NCI-H2081 (cell line): Measurements from ENCODE around the gene ADAMTS17.
A peak's percentile ranks its signal among the peaks of the same experiment; 100 is the strongest.

ENCODE experiments used
- DNase-seq, 2 experiments: peaks; one replicate each; lab custom pipeline; 2025; lab: John Stamatoyannopoulos, UW

The ADAMTS17 gene

GRCh38 chr15:99969261-99969920, 372.4 kb downstream of the ADAMTS17 start:
- DNase-seq = no peak

- DNase-seq = peak; percentile 10 to 39
Measured at GRCh38 chr15:99967841-99968371, 373.9 kb downstream of the ADAMTS17 start.

GRCh38 chr15:99966815-99967214, 375.0 kb downstream of the ADAMTS17 start:
- no peak for DNase-seq

- no peak for DNase-seq
Measured at GRCh38 chr15:99965376-99965775, 376.4 kb downstream of the ADAMTS17 start.

GRCh38 chr15:99963976-99964375, 377.8 kb downstream of the ADAMTS17 start:
- no peak for DNase-seq

GRCh38 chr15:99963096-99963825, 378.5 kb downstream of the ADAMTS17 start:
- no peak for DNase-seq

GRCh38 chr15:99962006-99962561, 379.7 kb downstream of the ADAMTS17 start:
- DNase-seq = no peak

GRCh38 chr15:99961011-99961441, 380.7 kb downstream of the ADAMTS17 start:
- DNase-seq = no peak

- DNase-seq = no peak
Measured at GRCh38 chr15:99959326-99959725, 382.4 kb downstream of the ADAMTS17 start.

- no peak for DNase-seq
Measured at GRCh38 chr15:99958426-99959097, 383.2 kb downstream of the ADAMTS17 start.

GRCh38 chr15:99957642-99958013, 384.1 kb downstream of the ADAMTS17 start:
- no peak for DNase-seq

GRCh38 chr15:99956820-99957641, 384.7 kb downstream of the ADAMTS17 start:
- no peak for DNase-seq

- no peak for DNase-seq
Measured at GRCh38 chr15:99956022-99956775, 385.6 kb downstream of the ADAMTS17 start.

- no peak for DNase-seq
Measured at GRCh38 chr15:99955532-99955931, 386.2 kb downstream of the ADAMTS17 start.

- no peak for DNase-seq
Measured at GRCh38 chr15:99955181-99955525, 386.6 kb downstream of the ADAMTS17 start.

- no peak for DNase-seq
Measured at GRCh38 chr15:99954361-99955180, 387.2 kb downstream of the ADAMTS17 start.

- DNase-seq = no peak
Measured at GRCh38 chr15:99953886-99954285, 387.9 kb downstream of the ADAMTS17 start.

- DNase-seq = no peak
Measured at GRCh38 chr15:99951511-99951910, 390.3 kb downstream of the ADAMTS17 start.

- DNase-seq = no peak
Measured at GRCh38 chr15:99944131-99944530, 397.6 kb downstream of the ADAMTS17 start.

- DNase-seq = no peak
Measured at GRCh38 chr15:99943466-99943865, 398.3 kb downstream of the ADAMTS17 start.
